GM18909 (cell line): Measurements from ENCODE around the gene EPOP.
A peak's percentile ranks its signal among the peaks of the same experiment; 100 is the strongest.

ENCODE experiments used
- ATAC-seq: cut with Tn5 transposase; IDR thresholded peaks from one replicate; pipeline ENCODE4 v1.9.1; 2021; ENCODE audit warnings: mild to moderate bottlenecking; ENCODE audit not compliant: unreplicated experiment, poor library complexity

EPOP gene

DNA sequence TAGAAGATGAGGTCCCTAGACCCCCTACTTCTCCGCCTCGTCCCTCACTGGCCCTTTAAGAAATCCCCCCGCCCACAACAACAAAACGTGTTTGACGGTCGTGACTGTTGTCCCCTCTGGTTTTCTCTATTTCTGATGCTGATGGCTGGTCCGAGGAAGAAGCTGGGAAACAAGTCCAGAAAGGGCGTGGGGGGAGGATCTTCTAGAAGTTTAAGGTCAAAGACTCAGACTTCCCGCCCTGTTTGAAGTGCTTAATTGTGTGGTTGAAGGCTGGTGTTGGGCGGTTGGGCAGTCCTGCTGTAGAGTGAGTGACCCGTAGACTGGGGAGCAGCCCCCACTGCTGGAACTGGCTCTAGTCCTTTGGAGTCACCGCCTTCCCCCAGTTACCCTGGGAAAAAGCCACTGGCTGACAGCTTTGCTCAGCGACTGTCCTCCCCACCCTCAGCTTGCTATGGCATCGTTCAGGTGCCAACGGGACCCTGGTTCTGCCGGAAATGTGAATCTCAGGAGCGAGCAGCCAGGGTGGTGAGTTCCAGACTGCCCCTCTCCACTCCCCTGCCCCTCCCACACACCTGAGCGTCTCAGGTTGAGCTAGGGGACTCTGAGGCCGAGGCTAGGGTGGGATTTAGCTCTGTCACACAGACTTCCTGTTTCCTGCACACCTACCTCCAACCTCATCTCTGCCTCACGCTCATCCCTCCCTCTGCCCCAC lies 31.9 kb upstream of the EPOP start:
- no peak for ATAC-seq

DNA sequence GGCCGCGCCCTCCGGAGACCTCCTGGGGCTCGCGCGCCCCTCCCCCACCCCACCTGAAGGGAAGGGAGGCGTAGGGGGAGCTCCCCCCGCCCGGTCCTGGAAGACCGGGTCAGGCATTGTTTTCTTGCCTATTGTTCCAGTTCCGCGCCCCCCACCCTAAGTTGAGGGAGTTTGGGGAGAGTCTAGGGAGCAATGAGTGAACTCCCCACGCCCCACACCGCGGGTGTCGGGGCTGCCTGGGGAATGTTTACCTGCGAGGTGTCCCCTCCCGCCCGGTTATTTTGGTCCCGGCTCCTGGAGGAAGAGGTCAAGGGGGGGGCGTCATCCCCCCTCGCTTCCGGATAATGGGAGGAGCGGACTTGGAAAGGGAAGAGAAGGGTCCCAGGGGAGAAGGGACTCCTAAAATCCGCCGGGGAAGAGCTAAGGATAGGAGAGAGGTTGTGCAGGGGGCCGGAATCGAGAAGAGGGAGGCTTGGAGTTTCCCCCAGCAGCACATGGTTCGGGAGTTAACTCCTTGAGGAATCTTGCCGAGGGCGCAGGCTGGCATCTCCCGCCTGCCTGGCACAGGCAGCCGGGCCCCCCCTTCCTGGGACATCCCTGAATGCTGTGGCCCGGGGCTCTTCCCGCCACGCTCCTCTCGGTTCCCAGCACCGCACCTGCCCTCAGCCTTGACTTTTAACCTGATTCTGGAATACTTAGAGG lies 31.2 kb upstream of the EPOP start:
- ATAC-seq, result no peak

DNA sequence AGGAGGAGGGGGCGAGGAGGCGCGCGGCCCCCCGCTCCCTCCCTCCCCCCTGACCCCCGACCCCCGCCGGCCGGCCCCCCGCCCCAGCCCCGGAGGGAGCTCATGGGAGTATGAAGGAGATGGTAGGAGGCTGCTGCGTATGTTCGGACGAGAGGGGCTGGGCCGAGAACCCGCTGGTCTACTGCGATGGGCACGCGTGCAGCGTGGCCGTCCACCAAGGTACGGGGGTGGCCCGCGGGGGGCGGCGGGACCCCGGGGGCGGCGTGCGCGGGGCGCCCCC lies 30.7 kb upstream of the EPOP start:
- no peak for ATAC-seq

DNA sequence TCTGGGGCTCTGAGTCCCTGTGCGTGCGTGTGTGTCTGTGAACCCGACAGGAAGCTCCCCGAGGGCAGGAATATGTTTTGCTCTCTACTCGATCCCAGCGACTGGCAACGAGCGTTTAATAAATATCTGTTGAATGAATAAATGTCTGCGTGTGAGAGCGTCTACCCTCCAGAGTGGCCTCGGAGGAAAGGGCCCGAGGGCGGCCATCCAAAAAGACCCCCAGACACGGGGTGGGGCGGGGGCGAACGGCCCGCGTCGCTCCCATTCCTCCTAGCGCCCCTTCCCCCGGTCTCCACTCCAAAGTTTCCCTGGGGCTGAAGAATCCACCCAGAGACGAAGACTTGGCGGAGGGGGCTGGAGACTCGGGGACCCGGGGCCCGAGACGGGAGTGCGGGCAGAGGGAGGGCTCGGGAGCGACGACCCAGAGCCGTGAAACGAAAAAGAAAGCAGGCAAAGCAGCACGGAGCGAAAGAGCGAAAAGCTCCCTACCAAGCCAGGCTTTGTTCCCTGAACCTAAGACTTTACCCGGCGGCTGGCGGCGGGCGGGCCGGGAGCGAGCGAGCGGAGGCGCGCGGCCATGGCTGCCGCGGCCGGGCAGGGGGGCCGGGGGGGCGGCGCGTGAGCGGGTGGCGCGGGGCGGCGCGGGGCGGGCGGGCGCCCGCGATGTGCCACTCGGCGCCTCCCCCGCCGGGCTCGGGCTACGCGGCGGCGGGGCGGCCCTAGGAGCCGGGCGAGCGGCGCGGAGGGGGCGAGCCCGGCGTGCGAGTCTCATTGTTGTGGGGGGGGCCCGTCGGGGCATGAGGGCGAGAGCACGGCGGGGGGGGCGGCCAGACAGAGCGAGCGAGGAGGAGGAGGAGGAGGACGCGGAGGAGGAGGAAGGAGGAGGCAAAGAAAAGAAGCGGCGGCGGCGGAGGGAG lies 30.1 kb upstream of the EPOP start, which contains the start of gene MLLT6:
Gene MLLT6, plus strand, starts transcription at position 668 of the 917 bp plus-strand sequence. CDS start 360 bp downstream, outside the sequence.
- no peak for ATAC-seq

DNA sequence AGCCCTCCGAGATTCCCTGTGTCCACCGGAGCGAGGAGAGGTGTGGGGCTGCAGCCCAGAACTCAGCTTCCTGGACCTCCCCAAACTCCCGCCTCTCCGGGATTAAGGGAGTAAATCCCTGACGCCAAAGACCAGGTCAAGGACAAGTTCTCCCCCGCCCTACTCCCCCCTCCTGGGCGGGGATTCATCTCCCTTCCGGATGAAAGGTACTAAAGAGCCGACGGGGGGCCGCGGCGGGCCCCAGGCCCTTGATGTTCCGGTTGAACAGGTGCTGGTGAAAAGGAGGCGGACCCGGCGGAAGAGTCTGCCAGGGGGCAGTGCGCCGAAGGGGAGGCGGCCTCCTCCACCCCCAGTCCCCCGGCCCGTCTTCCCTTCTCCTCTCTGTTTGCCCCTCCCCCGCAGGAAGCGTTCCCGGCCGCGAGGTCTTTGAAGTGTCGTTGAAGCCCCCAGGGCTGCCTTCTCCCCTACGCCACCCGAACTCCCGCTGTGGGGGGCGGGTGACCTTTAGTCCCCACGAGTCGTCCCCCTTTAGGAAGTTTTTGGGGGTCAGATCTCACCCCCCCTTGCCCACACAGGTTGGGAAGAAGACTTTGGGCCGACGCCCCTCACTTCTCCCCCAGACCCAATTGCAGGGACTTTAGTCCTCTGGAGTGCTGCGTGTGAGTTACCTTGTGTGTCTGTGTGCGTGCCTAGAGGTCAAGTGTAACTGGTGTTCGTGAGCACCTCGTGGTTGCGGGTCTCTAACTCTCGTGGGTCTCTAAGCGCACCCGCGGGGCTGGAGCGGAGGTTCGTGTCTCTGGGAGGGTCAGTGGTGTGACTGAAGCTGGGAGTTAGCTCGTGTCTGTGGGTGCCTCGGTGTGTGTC lies 29.2 kb upstream of the EPOP start:
- no peak for ATAC-seq

DNA sequence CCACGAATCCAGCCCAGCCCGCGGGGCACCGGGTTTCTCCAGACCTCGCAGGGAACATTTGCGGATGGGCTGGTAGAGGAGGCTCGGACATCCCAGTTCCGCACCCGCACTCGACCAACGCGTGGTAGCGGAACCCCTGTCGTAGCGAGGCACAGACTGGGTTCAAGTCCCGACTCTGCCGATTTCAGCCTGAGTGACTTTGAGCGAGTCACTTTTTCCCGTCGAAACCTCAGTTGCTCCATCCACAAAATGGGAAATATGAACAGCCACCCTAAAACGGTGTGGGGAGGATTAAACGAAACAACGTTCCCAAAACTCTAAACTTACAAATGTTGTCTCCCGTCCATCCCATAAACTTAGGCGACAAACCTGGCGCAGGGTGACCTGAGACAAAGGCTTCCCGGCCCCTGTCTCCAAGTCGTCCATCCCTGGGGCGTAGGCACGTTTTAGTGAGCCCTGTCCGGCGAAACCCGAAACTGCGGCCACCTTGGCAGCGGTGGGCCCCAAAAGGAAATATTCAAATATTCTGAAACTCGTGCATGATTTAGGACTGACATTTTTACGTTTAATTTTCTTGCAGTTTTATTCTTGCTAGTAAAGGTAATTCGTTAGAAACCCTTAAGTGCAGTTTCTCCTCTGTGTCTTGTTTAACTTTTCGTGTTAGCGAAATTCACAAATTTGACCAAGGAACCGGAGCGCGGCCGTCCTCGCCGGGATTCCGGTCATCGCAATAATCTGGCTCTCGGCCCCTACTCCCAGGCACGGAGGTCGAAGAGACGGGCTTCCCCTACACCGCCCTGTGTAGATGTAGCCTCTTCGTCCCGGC lies 28.4 kb upstream of the EPOP start:
- ATAC-seq, result no peak

DNA sequence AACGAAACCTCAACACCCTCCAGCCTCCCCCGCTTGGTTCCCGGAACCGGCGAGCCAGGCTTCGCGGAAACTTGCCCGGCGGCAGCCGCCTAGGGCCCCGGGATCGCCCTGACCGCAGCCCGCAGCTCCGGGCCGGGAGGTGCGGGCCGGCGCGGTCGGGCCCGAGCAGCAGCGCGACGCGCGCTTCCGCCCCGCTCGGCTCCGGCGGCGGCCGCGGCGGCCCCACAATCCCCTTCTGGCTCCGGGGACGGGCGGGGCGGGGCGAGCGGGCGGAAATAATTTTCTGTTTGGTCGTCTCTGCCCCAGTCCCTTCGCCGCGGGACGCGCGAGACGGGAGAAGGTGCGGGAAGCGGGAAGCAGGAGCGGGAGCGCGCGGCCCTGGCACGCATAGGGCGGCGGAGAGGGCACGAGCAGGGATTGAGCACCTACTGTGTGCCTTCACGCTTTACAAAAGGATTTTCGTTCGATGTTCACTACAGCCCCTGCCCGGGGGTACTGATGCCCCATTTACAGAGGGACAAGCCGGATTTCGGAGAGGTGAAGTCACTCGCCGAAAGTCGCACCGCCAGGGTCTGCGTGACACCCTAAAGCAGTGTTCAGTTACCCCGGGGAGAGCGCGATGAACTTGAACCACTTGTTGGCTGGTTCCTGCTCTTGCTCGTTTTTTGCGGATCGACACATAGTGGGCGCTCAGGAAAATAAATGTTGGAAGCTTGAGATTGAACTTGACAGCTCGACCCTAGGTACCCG lies 27.6 kb upstream of the EPOP start:
- ATAC-seq, result peak; percentile 33

DNA sequence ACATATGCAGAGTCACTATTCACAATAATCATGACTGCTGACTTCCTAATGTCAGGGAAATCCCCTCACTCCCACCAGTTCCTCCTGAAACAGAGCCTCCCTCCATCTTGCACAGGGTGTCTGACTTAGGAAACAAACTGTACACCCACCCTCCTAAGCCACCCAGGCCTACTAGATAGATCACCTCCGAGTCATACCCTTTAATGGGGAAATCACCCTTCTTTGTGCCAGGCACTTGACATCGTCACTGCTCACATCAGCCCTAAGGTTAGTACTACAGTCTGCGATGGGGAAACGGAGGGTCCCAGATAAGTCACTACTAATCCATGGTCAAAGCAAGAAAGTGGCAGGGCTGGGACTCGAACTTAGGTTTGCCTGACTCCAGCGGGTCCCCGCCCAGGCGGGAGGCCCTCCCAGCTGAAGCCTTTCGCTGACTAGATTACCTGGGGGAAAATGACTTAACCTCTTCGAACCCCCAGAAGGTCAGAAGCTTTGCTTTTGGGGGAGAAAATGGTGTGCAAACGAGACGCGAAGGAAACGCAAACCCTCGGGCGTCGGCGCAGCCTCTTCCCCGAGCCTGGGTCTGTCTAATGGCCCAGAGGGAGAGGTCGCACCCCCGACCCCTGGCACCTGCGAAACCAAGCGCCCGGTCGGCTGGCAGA lies 26.9 kb upstream of the EPOP start:
- peak; percentile 36 for ATAC-seq

DNA sequence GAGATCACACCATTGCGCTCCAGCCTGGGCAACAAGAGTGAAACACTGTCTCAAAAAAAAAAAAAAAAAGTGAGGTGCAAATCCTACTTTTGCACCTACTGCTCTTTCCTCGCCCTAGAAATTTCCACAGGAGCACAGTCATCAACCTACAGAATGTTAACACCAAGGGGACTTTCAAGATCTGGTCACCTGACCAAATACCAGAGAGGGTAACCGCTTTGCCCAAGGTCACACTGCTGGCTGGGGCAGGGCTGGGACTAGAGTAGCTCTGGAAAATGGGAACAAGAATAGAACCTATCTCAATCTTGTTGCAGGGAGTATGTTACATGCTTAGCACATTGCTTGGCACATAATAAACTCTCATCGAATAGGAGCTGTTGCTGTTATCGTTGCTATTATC lies 24.0 kb upstream of the EPOP start:
- no peak for ATAC-seq

DNA sequence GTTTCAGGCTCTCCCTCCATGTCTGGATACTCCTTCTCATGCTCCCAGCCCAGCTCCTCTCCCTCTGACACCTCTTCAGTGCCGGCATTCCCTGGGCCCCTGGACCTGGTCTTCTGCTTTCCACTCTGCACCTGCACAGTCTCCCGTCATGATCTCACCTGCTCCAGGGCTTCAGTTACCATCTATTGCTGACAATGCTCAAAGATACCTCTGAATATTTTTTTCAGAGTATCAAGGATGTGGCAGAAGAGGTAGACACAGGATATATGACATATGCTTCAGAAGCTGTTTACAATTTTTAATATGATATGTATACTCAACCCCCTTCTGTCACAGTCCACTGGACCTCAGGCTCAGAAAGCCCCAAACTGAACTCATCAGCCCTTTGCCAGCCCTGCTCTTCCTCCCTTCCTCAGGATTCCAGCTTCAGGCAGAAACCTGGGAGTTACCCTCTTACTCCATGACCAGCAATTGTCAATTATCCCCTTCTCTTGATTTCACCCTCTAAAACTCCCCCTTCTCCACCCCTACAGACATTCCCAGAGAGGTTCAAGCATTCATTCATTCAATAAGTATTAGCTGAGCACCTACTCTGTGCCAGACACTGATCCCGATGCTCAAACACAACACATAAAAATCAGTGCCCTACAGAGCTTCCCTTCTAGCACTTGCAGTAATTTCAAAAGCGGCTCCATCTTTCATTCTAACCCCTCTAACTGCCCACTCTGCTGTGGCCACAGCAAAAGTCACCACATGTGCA lies 22.5 kb upstream of the EPOP start:
- no peak for ATAC-seq

DNA sequence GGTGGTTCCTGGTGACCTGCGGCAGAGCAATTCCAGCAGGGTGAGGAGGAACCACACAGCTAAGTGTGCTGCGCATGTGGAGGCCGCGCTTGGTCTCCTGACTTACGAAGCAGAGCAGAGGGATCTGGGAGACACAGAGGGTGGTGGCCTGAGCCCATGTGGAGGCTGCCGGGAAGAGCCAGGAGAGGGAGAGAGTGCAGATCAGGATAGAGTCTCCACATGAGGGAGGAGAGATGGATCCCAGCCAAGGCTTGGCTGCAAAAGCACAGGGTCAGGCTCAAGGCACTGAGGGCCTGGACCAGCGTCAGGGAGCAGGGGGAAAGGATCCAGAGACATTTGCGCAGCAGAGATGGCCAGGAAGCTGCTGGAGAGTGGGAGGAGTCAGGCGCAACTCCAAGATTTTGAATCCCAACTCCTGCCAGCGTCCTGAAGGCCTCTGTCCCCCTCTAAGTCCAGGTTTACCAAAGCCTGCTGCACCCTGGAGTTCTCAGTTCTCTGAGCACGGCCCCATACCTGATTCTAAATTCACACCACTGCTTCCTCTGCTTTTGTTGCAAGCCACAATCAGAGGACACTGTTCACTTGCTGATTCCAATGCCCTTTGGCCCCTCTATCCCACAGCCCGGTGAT lies 19.1 kb upstream of the EPOP start:
- no peak for ATAC-seq

DNA sequence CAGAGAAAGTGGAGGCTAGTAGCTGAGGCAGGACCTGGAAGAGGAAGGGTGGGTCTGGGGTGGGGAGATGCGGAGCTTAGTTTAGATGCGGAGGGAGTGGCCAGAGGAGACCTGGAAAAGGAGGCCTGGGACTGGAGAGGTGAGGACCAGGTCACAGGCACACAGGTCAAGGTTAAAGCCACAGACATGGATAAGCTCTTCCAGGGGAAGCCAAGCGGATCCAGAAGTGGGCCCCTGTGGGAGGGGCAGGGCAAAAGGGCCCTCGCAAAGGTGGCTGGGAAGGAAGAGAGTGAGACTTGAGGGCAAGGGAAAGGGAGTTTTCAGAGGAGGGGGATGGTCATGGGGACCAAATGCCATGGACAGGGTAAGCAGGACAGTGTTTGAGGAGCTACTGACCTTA lies 16.4 kb upstream of the EPOP start:
- ATAC-seq, result no peak

DNA sequence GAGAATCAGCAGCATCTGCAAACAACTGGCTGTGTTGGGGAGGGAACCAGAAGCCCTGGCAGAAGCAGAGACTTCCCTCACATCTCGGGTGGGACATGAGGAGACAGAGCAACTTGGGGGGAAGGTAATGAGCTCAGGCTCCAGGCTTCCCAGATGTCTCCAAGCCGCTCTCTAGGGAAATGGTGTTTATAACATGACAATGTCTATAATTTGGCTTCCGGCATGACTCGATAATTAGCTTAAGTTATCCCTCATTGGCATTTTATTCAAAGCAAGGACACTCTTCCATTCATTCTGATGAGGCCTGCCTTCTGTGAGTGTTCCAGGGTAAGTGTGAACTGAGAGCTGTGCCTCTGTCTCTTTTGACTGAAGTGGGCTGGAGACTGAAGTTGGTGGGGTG lies 15.6 kb upstream of the EPOP start:
- no peak for ATAC-seq

DNA sequence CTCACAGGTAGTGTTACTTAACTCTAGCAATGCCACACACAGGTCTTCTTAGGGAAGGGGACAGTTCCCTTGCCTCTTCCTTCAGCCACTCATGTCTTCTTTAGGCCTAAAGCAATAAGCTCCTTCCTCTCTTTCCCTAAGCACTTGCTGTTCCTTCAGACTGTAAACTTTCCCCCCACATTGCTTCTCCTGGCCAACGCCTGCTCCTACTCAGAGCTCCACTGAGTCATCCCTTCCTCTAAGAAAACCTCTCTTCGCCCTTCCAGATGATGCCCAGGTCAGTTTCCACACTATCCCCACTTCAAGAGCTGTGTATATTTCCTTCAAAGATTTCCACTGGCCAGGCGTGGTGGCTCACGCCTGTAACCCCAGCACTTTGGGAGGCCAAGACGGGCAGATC lies 12.5 kb upstream of the EPOP start:
- ATAC-seq, result no peak

DNA sequence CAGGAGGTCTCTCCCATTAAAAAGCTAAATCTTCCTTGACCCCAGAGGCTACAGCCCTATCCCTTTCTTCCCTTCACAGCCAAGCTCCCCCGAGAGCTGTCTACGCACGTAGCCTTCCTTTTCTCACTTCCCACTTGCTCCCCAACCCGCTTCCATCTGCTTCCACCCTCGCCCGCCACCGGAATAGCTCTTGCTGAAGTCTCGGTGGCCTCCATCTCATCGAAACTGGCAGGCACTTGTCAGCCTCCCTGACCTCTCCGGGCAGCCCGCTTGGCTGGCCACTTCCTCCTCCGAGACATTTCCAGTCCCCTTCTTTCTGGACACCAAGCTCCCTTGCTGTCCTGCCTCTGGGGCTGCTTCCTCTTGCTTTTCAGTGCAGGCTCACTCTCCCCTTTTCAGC lies 10.7 kb upstream of the EPOP start:
- ATAC-seq, result no peak

DNA sequence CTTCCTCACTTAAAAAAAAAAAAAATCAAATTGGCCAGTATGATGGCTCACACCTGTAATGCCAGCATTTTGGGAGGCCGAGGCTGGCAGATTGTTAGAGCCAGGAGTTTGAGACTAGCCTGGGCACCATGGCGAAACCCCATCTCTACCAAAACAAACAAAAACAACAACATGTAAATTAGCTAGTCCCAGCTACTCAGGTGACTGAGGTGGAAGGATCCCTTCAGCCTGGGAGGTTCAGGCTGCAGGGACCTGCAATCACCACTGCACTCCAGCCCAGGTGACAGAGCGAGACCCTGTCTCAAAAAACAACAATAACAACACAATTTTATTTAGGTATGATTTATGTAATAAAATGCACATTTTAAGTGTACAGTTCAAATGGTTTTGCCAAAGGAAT lies 6.3 kb upstream of the EPOP start:
- ATAC-seq, result no peak

DNA sequence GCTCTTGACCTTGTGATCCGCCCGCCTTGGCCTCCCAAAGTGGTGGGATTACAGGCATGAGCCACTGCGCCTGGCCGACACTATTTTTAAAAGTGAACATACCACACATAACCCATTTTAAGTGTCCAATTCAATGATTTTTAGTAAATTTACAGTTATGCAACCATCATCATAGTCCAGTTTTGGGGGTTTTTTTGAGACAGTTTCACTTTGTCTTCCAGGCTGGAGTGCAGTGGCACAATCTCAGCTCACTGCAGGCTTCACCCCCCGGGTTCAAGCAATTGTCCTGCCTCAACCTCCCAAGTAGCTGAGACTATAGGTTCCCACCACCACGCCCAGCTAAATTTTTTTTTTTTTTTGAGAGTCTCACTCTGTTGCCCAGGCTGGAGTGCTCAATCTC lies 3.1 kb upstream of the EPOP start:
- ATAC-seq, result no peak
